HL-60 (cell line): ENCODE results near the gene WIPF2.

Experiments
- POLR2AphosphoS5 ChIP-seq: IDR thresholded peaks from 2 replicates; pipeline ENCODE4 v1.6.1; 2012; ENCODE audit warnings: low read depth
- SPI1 ChIP-seq: IDR thresholded peaks from 2 replicates; pipeline ENCODE4 v1.6.1; 2012; ENCODE audit warnings: low read depth, mild to moderate bottlenecking, borderline replicate concordance
- TF ChIP-seq, protein P1 (sequence below): IDR thresholded peaks from one replicate; pipeline ENCODE4 v1.5.1; 2011; ENCODE audit warnings: low read length, control low read depth, inconsistent platforms; ENCODE audit not compliant: insufficient read depth

DNA sequence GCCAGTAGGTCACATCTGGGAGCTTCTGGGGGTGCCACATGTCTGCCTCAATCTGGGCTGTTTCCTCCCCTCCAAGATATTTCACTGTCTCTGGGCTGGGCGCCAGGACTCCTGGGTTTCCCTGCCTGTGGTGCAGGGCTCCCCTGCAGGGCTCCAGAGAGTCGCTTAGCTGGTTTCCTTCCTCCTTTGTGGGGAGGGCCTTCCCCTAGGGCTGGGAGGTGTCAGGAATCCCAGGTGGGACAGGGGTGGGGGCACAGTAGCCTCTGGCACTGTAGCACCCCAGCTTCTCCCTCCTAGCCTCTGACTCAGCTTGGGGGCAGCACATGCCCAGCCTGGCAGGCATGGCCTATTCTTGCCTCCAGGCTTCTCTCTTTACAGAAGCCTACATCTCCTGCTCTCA is 92.5 kb downstream of the WIPF2 start:
- TF ChIP-seq, protein P1, sequence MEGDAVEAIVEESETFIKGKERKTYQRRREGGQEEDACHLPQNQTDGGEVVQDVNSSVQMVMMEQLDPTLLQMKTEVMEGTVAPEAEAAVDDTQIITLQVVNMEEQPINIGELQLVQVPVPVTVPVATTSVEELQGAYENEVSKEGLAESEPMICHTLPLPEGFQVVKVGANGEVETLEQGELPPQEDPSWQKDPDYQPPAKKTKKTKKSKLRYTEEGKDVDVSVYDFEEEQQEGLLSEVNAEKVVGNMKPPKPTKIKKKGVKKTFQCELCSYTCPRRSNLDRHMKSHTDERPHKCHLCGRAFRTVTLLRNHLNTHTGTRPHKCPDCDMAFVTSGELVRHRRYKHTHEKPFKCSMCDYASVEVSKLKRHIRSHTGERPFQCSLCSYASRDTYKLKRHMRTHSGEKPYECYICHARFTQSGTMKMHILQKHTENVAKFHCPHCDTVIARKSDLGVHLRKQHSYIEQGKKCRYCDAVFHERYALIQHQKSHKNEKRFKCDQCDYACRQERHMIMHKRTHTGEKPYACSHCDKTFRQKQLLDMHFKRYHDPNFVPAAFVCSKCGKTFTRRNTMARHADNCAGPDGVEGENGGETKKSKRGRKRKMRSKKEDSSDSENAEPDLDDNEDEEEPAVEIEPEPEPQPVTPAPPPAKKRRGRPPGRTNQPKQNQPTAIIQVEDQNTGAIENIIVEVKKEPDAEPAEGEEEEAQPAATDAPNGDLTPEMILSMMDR = no peak
- no peak for TF ChIP-seq POLR2AphosphoS5
- TF ChIP-seq SPI1 = no peak
